Kidney epithelial cell (primary cell): ENCODE data around the gene TMEM87B. TPM values are rescaled to one million over a fixed set of nuclear protein-coding genes. Genes with fewer than 3 reads are reported as not detected.
A peak's percentile ranks its signal among the peaks of the same experiment; 100 is the strongest.

Experiments used
- DNase-seq: peaks from one replicate; pipeline ENCODE4 v3.0.0-alpha.2; 2010; ENCODE audit warnings: low read depth
- H3K27me3 ChIP-seq: 2 replicates; pipeline ENCODE4 v1.6.0; 2011; ENCODE audit warnings: low read length; ENCODE audit not compliant: control insufficient read depth, insufficient read depth
- H3K36me3 ChIP-seq: 2 replicates; pipeline ENCODE4 v1.5.1; 2011; ENCODE audit warnings: low read length; ENCODE audit not compliant: control insufficient read depth, insufficient read depth
- H3K4me3 ChIP-seq: 2 replicates; pipeline ENCODE4 v1.5.1; 2011; ENCODE audit warnings: low read depth, mild to moderate bottlenecking, control low read depth, low read length
- total RNA-seq: library from RNA; depleted of rRNA; stranded (reverse); fragments of >200 nt; gene quantifications from 2 replicates; pipeline ENCODE4 v1.2.3, GENCODE V29; 2015
- TF ChIP-seq, protein P1 (sequence below): IDR thresholded peaks from 2 replicates; pipeline ENCODE4 v1.5.1; 2011; ENCODE audit warnings: mild to moderate bottlenecking, moderate library complexity, low read length, control low read depth, inconsistent platforms; ENCODE audit not compliant: insufficient read depth, poor library complexity, severe bottlenecking

Gene TMEM87B
- total RNA-seq, 1 donor from 2014 or later = 24.5 TPM

DNA sequence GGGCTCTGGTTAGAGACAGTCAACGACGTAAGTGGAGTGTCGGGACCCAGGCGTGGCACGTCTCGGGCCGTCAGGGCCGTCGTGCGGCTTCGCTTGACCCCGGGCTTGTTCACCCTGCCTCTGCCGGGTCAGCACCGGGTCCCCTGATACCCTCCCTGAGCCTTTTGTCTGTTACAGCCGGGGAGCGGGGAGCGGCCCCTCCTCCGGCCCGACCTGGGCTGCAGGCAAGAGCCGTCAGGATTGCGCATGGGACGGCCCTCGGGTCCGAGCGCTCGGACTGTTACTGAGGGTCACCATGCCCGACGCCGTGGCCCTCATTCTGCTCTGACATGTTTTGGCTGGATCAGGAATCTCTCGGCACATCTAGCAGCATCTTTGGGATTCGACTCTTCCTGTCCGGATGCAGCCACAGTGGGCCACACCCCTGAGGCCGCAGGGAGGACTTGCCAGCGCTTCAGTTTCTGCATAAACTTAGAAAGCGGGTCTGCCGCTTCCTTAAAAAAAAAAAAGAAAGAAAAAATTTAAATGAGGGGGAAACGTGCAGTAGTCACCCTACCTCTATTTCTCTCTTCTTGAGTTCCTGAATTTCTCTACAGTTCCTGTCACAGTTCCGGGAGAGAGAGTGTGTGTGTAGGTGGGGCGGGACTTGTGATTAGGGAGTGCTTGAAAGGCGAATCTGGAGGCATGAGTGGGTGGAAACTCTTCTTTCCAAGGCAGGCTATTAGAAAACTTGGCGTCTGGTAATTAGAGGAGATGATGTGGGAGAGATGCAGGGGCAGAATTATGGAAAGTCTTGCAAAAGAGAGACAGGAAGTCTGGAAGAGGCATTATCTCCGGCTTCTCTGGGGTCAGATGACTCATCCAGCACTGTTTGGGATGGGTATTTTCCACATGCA lies 909 bp downstream of the TMEM87B start:
- Histone ChIP-seq H3K27me3 (no peaks in the 10 kb centered on the region), H3K4me3 (peak overlapping the region; percentile 72), H3K36me3 (no peaks in the 10 kb centered on the region)
- peak; percentile 51 for DNase-seq
- TF ChIP-seq, protein P1, sequence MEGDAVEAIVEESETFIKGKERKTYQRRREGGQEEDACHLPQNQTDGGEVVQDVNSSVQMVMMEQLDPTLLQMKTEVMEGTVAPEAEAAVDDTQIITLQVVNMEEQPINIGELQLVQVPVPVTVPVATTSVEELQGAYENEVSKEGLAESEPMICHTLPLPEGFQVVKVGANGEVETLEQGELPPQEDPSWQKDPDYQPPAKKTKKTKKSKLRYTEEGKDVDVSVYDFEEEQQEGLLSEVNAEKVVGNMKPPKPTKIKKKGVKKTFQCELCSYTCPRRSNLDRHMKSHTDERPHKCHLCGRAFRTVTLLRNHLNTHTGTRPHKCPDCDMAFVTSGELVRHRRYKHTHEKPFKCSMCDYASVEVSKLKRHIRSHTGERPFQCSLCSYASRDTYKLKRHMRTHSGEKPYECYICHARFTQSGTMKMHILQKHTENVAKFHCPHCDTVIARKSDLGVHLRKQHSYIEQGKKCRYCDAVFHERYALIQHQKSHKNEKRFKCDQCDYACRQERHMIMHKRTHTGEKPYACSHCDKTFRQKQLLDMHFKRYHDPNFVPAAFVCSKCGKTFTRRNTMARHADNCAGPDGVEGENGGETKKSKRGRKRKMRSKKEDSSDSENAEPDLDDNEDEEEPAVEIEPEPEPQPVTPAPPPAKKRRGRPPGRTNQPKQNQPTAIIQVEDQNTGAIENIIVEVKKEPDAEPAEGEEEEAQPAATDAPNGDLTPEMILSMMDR = no peak

DNA sequence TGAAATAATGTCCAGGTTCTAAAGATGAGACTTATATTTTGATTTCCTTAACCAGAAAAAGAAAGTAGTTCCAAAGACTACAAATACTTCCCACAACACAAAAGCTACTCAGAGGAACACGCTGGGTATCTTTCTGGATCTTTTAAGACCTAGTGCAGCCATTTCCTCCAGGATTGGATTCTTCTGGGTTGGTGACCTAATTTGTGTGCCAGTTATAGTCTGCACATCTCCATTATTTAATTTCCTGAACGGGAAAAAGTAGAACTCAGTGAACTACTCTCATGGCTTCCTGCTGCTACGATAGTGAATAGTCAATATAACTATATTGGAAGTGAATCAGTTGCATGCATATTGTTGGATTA lies 1.5 kb downstream of the TMEM87B start:
- DNase-seq = no peak
- Histone ChIP-seq H3K27me3 (no peaks in the 10 kb centered on the region), H3K36me3 (no peaks in the 10 kb centered on the region), H3K4me3 (peak overlapping the region; percentile 72)
- TF ChIP-seq, protein P1 = no peak

DNA sequence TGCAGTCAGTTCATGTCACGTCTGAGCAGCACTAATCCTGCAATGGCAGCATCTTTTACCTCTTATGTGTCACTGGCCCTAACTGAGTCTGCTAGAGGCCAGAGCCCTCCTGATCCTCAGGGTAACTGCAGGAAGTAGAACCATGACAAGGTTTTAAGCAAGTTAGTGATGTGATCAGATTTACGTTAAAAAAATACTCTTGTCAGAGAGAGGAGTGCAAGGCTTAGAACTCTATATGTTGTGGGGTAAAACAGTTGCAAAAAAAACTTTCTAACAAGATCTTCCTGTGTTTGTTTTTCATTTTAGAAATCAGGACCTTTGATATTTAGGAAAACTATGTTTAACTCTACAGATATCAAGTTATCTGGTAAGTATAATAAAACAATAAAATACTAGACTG lies 4.6 kb downstream of the TMEM87B start:
- Histone ChIP-seq H3K27me3 (no peaks in the 10 kb centered on the region), H3K36me3 (no peaks in the 10 kb centered on the region), H3K4me3 (no peak overlapping the region)
- TF ChIP-seq, protein P1 = no peak
- no peak for DNase-seq

DNA sequence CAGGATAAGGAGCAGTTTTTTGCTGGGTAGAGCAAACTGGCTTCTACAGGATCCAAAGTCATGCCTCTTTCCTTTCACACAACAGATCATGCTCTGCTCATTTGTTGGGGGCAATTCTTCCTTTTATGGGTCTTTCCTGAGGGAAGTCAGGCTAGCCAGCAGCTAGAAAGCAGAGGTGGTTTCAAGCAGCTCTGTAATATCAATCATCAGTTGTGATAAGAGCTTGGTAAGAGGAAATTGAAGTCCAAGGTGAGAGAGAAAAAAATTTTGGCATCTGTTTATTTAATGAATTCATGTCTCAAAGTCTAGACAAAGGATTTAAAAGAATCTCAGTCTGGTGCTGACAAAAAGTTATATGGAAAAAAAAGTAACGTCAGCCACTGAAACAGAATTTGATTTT lies 6.2 kb downstream of the TMEM87B start:
- Histone ChIP-seq H3K4me3 (no peak overlapping the region), H3K27me3 (no peaks in the 10 kb centered on the region), H3K36me3 (no peaks in the 10 kb centered on the region)
- DNase-seq = no peak
- TF ChIP-seq, protein P1 = no peak

DNA sequence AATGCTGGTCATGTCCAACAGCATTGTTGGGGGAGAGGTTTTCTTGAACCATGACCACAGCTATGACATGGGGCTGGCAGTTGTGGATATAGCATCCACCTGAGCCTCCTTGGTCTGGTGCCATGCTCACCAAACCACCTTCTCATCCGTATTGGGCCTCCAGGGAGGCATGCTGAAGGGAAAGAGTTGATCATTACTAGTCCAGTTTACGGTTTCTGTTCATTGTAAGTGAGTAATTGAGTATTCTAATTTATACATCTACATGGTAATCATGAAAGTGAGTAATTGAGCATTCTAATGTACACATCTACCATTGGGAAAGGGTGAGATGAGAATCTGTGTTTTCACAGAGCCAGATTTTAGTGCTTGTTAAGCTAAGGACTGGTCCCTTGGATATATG lies 6.8 kb downstream of the TMEM87B start:
- no peak overlapping the region for H3K4me3 ChIP-seq
- H3K27me3 ChIP-seq = no peaks in the 10 kb centered on the region
- TF ChIP-seq, protein P1 = no peak
- DNase-seq = no peak
- no peaks in the 10 kb centered on the region for H3K36me3 ChIP-seq

DNA sequence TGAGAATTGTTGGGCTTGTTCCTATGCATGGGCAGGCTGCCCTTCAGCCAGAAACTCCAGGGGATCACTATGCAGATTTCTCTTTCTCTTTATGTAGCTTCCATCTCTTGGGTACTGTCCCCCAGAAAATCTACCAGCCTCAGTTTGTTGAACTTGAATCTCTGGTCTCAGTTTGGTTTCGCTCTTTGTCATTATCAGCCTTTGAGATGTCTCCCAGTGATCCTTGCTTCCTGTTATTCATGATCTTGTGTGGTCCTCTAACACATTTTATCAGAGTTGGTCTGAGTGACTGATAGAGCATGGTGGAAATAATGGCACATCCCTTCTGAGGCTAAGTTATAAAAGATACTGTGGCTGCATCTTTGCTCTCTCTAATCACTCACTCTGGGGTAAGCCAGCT lies 7.8 kb downstream of the TMEM87B start:
- Histone ChIP-seq H3K4me3 (no peak overlapping the region), H3K27me3 (no peaks in the 10 kb centered on the region), H3K36me3 (no peaks in the 10 kb centered on the region)
- no peak for DNase-seq
- TF ChIP-seq, protein P1 = no peak
